DMS153 treated with DMSO at 0.1 percent for 48 hours (cell line): ENCODE data around the gene RPTOR.

Experiments
- DNase-seq: peaks from one replicate; lab custom pipeline; 2025; ENCODE audit not compliant: unreplicated experiment; lab: John Stamatoyannopoulos, UW

Gene RPTOR

DNA sequence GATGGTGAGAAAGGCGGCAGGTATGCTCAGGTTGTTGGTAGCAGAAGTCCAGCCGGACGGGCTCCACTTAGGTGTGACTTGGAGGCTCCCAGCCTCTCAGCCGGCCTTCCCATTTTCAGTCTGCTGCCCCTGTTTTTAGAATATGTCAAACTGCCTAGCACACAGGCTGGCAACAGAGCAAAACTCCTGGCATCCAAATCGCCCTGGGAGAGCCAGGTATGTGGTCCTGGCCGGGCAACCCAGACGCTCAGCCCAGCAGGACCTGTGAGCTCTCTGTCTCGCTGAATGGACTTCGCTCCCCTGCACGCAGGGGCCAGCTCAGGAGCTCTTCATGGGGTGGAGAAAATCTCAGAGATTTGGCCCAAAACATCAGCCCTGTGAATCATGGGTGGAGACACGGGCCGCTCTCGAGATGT is 299.1 kb downstream of the RPTOR start:
- no peak for DNase-seq

DNA sequence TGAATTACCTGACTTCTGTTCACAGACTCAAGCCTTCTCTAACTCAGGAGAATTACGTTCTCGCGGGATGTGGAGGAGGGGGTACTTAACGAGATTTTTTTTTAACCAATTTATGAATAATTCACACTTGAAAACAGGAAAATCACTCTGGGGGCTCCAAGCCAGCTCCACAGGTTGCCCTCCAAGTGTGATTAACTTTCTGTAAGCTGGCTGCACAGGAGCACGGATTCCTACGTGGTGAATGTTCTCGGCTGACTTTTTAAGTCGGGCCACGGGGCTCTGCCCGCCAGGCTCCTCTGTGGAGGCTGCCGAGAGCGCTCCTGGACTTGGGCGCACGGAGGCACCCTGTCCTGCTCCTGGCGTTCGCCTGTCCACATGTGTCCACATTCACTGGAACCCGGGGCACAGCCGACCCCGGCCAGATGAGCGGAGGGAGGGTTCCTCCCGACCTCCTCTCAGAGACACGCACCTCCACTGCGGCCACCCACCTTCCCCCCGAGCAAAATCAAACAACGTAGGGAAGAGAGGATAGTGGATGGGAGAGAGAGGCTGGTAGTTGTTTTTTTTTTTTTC is 299.9 kb downstream of the RPTOR start:
- no peak for DNase-seq

DNA sequence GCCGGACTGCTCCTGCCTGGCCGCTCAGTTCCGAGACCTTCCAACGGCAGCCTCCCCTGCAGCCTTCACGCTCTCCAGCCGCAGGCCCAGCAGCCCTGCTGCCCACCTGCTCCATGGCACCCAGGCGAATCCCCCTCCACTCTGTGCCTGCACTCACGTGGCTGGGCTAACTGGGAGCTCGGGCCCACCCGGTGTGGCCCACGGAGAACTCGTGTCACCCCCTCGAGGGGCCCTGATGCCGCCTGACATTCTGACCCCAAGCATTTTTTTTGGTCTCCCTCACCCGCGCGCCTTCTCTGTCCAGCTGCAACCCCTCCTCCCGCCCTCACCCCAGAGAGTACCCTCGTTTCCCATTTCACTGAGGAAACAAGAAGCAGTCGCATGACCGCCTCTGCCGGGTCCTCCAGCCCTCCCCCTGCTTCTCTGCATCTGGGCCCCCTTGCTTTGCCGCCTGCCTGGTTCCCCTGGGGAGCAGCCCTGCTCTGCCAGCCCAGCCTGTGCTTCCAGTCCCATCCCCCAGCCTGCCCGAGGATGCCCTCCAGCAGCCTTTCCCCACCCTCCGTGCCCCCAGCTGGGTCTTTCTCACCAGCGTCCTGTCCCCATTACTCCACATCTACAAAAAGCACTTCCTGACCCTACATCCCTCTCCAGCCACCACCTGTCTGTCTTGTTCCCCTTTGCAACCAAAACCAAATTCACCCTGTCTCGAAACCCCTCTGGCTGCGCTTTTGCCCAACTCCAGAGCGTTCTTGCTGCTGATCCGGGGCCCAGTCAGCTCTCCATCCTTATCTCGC is 300.6 kb downstream of the RPTOR start:
- no peak for DNase-seq

DNA sequence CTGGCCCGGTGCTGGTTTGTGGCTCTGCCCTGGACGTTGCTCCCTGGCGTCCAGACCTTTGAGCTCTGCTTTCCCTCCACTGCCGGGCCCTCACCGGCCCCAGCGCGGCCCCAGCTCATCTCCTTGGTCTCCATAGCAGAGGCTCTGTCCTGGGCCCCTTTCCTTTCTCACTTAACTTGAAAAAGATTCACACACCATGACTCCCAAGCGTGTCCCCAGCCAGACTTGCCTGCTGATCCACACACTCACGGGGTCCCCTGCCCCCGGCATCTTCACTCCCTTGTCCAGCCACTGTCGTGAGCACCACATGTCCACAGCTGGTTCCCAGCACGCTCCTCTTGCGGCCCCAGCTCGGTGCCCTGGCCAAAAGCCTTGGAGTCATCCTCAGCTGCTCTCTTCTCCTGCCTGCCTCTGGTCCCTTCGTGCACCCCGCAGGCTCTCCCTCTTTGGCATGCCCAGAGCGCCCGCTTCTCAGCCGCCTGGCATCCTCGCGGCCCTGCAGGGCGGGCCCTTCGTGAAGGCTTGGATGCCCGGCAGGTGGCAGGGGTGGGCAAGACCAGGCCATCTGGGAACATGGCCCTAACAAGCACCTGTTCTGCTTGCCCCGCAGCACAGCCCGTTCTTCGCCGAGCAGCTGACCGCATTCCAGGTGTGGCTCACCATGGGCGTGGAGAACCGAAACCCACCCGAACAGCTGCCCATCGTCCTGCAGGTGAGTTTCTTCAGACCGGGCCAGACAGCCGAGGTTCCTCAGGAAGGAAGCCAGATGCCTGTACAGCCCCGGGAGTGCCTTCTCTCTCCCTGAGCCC is 301.4 kb downstream of the RPTOR start:
- no peak for DNase-seq

DNA sequence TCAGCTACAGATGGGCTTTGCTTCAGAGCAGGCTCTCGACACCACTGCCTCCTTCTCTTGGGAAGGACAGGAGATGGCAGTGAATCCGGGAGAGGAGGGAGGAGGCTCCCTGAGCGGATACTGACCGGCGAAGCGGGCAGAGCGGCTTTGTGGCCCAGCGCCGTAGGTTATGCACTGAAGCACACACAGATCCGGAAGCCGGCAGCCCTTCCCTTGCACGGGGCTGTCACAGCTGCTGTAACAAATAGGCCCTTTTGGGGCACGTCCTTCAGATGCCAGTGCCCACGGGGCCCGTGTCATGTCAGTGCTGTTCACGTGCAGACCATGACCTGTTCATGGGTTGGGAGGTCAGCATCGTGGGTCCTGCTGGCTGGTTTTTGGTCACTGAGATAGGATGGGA is 302.3 kb downstream of the RPTOR start:
- DNase-seq, result no peak

DNA sequence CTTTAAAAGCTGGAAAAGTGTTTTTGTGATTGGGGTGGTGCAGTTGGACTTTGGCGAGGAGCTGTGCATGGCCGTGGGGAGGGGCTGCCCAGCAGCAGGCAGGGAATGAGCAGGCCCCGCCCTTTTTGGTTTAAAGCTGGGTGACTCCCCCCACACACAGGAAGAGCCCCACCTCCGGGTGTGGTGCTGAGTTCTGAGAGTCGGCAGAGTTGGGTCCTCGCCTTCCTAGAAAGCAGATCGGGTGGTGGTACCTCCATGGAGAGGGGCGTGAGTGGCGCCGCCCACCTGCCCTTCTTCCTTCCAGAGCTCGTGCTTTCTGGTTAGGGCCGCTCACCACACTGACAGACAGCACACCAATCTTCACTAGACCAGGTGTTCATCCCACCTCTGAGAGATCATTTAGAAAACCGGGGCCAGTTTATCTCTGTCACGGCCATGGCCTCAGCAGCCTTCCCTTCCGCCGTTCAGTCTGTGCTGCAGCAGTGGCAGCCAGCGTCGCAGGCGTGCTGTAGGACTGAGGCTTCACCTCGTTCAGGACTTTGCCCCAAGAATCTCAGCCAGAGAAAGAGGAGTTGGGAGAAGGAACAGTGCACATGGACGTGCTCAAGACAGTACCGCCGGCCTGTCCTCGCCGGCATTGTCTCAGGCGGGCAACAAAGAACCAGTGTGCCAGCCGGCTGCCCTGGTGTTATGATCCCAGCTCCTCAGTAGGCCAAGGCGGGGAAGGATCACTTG is 303.0 kb downstream of the RPTOR start:
- no peak for DNase-seq

DNA sequence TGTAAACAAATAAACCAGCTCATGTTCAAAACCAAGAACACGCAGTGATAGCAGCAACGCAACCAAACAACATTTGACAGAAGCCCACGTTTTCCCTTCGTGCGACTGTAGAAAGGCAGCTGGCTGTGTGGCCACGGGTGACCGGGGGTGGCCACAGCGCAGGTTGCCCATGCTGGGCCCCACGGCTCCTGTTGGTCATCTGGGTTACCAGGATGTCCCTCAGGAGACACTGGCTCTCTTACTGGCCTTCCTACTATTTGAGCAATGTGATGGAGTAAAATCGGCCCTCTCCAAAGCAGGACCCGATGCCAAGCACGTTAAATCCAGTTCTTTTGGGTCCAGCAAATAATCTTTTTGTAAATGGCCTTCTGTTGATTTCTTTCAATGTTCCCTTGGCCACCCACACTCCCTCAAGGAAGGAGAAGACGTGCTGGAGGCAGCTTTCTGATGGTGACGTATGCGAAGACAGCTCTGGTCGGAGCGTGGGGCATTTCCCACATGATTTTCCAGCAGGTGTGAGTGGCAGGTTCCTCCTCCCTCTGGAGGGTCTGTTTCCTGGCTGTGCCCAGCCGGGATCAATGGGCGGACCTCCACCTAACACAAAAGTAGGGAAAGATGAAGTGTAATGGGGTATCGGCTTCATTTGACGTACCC is 303.9 kb downstream of the RPTOR start:
- no peak for DNase-seq

DNA sequence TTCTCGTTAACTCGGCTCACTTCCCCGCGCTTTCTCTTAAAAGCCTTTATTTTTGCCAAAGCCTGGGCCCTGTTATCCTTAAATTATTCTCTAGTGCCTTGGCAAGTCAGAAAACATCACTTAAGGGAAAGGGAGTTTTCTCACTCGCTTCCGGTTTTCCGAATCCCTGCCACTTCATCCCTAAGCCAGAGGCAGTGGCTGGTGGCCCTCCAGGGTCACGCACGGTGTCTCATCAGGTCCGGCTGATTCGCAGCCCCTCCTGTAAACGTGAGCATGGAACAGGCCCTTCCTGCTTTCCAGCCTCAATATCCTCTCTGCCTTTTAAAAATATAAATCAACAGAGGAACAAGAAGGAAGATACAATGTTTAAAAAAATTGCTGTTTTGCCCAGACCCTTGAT is 304.5 kb downstream of the RPTOR start:
- DNase-seq, result no peak

DNA sequence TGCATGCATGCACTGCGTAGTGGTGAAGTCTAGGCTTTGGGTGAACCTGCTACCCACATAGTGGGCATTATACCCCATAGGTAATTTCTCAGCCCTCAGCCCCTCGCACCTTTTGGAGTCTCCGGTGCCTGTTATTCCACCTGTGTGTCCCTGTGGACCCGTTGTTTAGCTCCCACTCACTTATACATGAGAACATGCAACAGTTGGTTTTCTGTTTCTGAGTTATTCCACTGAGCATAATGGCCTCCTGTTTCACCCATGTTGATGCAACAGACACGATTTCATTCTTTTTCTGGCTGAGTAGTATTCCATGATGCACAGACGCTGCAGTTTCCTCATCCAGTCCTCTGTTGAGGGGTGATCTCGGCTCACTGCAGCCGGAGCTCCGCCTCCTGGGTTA is 305.5 kb downstream of the RPTOR start:
- no peak for DNase-seq

DNA sequence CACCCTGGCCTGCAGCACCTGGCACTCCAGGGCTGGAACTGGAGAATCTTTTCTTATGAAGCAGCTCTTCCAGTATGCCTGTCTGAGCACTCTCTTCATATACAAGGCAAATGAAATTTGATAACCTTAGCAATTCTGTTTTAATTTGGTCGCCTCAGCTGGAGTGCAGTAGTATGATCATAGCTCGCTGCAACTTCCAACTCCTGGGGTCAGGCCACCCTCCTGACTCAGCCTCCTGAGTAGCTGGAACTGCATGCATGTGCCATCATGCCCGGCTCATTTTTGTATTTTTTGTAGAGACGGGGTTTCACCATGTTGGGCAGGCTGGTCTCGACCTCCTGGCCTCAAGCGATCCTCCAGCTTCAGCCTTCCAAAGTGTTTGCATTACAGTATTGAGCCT is 306.2 kb downstream of the RPTOR start:
- DNase-seq, result no peak

DNA sequence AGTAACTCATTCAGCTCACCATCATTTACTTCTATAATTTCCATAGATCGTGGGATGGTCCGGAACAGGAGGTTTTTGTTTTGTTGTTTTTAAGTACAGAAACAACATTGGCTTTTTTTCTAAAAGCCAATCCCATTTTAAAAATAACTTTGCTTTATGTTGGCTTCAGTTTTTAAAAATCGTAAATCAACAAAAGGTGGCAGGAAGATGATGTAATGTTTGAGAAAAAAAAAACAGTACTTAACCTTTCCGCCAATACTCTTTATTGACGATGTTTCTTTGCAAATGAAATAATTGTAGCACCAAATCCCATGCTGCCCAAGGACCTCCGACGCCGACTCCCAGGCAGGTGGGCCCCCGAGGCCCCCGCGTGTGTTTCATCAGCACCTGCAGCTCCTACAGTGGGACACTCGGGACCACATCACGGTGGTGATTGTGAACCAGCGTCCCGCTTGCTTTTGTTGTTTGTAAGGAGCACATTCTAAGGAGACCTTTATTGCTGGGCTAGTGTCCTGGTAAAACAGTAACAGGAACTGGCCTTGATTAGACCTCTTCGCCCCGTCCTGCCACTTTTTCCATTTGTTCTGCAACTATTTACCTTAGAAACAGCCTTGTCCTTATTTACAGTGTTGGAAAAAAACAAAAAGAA is 306.8 kb downstream of the RPTOR start:
- DNase-seq, result no peak

DNA sequence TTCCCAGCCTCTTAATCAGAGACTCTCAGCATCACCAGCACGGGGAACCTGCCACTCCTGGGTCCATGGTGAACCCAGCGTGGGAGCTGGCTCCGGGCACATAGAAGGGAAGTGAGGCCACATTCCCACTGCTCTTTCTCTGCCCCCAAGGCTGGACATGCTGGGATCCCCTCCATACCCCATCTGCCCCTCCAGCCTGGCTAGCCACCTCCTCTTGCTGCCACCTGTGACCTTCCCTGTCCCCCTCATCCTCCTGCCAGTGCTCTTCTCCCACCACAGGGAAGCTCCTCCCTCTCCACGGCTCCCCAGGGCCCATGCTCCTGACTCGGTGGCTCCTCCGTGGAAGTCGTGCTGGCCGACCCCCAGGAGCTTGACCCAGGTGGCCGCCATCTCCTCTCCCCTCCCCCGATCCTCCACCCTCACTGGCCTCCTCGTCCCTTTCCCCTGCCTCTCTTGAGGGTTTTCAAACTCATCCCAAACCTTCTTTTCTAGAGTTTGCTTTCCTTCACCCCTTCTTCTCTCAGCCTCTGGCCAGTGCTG is 307.9 kb downstream of the RPTOR start:
- DNase-seq, result no peak

DNA sequence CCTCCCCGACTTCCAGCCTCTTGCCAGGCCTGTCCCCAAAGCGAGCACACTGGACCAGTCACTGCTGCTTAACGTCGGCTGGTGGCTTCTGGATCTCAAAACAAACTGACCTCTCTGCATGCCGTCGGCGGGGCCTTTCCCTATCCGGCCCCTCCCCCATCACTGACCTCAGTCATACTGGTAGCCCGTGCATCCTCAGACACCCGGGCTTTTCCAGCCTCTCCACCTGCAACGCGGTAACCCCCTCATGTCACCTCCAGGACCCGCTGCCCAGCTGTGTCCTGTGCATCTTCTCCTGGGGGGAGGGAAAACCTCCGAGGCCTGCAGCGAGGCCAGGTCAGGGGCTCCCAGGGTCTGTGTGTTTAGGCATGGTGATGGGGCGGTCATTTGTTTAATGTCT is 308.4 kb downstream of the RPTOR start:
- DNase-seq, result no peak

DNA sequence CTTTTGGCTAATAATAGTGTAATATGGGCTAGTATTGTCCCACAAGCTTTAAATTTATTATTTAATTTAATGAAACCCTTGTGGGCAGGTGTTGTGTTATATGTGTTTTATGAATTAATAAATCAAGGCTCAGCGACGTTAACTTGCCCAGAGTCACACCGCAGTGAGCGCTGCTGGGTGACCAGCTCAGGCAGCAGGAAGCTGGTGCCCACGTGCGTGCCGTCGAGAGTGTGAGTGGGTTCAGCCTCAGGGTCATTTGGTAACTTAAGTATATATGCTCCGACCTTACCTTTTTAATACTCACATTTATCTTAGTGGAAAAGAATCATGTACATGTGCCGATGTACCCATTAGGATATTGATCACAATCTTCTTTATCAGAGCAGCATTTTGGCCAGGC is 309.6 kb downstream of the RPTOR start:
- no peak for DNase-seq

DNA sequence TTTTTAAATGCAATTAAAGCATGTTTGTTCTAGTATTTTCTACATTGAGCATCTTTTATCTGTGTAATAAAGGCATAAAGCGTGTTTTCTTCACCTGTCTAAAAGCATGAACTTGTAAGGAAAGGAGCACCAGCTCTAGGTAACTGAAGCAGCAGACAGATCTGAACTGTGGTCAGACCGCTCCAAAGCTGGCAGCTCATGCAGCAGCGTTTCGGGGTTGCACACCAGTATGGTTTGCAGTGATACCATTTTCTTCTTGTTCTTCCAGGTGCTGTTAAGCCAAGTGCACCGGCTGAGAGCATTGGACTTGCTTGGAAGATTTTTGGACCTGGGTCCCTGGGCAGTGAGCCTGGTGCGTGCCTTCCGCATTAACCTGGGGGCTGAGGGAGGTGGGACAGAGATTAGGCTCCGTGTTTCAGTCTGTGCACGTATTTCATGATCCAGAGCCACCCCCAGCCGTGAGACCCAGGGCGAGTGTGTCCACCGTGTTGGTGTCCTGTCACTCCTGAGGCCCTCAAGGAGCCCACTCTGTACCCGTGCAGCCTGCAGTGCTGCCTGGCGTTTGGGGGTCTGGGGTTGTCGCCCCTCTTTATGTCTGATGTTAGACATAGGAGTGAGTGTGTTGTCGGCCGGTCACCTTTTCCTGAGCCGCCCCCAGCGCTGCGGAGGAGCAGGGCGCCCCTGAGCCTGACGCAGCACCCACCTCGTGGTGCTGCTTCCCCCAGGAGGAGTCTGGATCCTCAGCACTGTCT is 310.7 kb downstream of the RPTOR start:
- no peak for DNase-seq

DNA sequence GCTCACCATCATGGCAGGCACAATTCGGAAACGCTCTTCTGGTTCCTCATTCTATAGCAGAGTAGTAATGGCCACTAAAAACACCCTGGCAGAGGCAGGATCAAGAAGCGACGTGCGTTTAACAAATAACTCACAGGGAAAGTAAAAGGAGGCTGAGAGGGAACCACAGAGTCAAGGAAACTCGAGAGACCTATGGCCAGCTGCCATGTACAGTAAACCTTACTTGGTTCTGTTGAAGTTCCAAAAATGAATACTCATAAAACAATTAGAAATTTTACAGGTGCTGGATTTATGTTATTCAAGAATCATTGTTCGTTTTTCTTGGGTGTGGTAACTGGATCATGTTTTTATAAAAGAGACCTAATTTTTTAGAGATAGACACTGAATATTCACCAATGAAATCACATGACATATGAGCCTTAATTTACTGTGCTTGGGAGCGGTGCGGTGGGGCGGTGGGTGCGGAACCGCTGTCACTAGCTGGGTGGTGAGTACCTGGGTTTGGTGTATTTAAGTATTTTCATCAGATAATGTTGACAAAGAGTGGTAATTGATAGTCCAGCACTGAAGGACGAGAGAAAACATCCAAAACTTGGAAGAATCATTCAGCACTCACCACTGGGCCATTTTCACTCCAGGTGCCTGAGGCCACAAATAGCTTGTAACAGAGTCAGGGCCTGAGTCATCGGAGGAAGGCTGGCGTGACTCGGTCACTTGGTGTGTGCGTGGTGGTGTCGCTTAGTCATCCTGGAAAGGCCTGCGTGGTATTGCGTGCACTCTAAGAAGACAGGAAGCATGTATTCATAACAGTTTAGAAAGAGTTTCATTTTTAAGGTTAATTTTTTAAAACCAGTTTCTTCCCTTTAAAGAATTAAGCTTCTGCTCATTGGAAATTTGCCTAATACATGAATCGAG is 311.6 kb downstream of the RPTOR start:
- DNase-seq, result no peak

DNA sequence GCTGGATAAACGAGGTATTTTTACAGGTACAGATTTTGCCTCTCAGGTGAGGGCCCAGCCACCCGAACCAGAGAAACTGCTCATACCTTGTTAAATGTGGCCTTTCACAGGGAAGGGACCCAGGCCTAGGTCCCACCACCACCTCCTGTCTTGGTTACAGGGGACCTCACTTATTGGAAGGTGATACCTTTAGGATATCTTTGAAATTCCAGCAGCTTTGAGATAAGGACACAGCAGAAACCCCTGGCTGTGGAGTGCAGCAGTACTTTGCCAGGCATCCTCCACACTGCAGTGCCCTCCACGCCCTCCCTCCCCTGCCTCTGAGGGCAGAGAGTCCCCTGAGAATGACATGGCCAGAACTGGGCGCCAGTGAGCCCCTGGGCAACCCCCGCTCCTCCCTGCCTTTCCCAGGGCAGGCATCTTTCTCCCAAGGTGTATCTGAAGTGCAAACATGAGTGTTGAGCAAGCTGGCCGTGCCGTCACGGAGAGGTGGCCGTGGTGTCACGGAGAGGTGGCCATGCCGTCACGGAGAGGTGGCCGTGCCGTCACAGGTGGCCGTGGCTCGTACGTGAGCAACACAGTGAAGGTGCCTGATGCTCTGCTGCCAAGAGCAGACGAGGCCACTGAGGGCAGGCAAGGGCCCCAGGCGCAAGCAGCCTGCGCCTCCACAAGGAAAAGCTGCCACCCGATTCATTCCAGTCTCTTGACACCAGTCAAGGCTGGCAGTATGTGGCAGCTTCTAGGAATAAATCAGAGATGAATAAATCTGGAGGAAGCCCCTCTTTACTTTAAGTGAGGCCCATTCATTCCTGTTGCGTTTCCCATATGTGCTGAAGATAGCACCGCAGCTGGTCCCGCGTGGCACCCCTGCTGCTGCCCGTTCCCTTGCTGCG is 312.5 kb downstream of the RPTOR start:
- DNase-seq, result no peak
